ENCODE results near the gene AHCY.
A peak's percentile ranks its signal among the peaks of the same experiment; 100 is the strongest.
"Not testable (repeated sequence)": the region's sequence is repeated elsewhere in the genome, so short reads cannot be mapped to it uniquely, and the experiment has no call there.

AHCY gene

DNA sequence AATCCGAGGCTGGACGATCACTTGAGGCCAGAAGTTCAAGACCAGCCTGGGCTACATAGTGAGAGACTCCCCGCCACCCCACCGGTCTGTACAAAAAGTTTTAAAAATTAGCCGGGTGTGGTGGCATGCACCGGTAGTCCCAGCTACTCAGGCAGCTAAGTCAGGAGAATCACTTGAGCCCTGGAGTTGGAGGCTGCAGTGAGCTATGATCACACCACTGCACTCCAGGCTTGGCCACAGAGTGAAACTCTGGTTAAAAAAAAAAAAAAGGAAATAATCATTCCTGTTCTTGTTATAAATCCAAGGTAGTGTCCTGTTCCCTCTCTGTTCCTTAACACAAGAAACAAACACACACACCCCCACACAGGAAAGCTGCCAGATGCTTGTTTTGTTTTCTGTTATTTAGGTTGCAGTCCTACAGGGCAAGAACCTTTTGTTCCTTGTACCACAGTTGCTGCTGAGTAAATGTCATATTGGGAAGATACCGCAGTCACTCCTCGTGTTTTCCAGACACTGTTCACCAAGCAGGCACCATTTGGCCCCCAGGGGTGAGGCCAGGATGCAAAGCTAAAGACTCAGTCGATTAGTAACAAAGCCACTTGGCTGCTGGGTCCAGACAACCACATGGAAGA lies 33.0 kb downstream of the AHCY start:
- H3K4me2 ChIP-seq, result peak overlapping the region; percentile 21 to 93 (median 88); a peak in 16 of 22 replicates

GRCh38 chr20:34268851-34269636 lies 34.1 kb downstream of the AHCY start:
- Histone ChIP-seq H3K4me1 (peaks cover 11 to 20% (median 15%) of the 10 kb centered on the region in 10 experiments; a peak in 19 of 20 replicates), H3K9me3 (replicated peaks in 1 of 11) (no peaks in the 10 kb centered on the region), H3K4me3 (peak overlapping the region; percentile 37 to 64 (median 50)), H3K27me3 (peaks cover 20 to 32% (median 28%) of the 10 kb centered on the region in 11 experiments), H3K9ac (peak overlapping the region; percentile 25 to 67 (median 60); a peak in 21 of 22 replicates), H4K20me1 (peaks cover 0 to 29% (median 6%) of the 10 kb centered on the region in 11 experiments; a peak in 9 of 22 replicates), H3K36me3 (peaks cover 4 to 26% (median 21%) of the 10 kb centered on the region in 11 experiments; a peak in 21 of 22 replicates), H3K4me2 (peak overlapping the region; percentile 79 to 97 (median 90)), H3K27ac (peak overlapping the region in 4 of 11 experiments; percentile 17 to 36 (median 33); a peak in 6 of 22 replicates)
- TF ChIP-seq Cebpa-rat (IDR thresholded peaks at IDR 0.05), result no peak

More for the DNA sequence above, 33.0 kb downstream of the AHCY start:
- H3K36me3 ChIP-seq, result peaks cover 15 to 37% (median 31%) of the 10 kb centered on the region in 11 experiments
- no peak overlapping the region for H3K4me3 ChIP-seq
- peaks cover 20 to 32% (median 28%) of the 10 kb centered on the region in 11 experiments for H3K27me3 ChIP-seq
- peaks cover 0 to 29% (median 6%) of the 10 kb centered on the region in 11 experiments; a peak in 9 of 22 replicates for H4K20me1 ChIP-seq
- H3K4me1 ChIP-seq, result peaks cover 11 to 20% (median 15%) of the 10 kb centered on the region in 10 experiments; a peak in 19 of 20 replicates
- H3K9me3 ChIP-seq (replicated peaks in 1 of 11), result no peaks in the 10 kb centered on the region
- H3K9ac ChIP-seq, result no peak overlapping the region
- TF ChIP-seq Cebpa-rat (IDR thresholded peaks at IDR 0.05), result no peak
- no peak overlapping the region for H3K27ac ChIP-seq

DNA sequence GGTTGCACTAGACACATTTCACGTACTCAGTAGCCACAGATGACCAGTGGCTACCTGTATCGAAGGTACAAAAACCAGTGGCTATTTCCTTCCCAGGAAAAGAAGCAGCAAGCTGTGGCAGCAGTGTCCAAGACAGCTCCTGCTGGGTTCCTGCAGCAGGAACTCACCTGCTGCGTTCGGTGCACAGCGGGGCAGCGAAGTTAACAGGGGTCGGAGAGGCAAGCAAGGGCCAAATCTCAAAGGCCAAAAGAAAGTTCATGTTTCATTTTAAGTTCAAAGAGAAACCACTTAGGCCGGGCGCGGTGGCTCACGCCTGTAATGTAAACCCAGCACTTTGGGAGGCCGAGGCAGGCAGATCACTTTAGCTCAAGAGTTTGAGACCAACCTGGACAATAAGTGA lies 35.0 kb downstream of the AHCY start:
- Histone ChIP-seq H3K4me2 (no peak overlapping the region), H3K9me3 (replicated peaks in 1 of 11) (no peaks in the 10 kb centered on the region; a peak in 1 of 22 replicates), H3K27ac (no peak overlapping the region), H3K27me3 (peaks cover 20 to 32% (median 28%) of the 10 kb centered on the region in 11 experiments), H3K4me3 (no peak overlapping the region), H4K20me1 (peaks cover 0 to 29% (median 6%) of the 10 kb centered on the region in 11 experiments; a peak in 9 of 22 replicates), H3K36me3 (peaks cover 0 to 20% (median 12%) of the 10 kb centered on the region in 11 experiments; a peak in 16 of 22 replicates), H3K9ac (no peak overlapping the region), H3K4me1 (peaks cover 11 to 26% (median 17%) of the 10 kb centered on the region in 10 experiments; a peak in 19 of 20 replicates)
- no peak for TF ChIP-seq Cebpa-rat (IDR thresholded peaks at IDR 0.05)

GRCh38 chr20:34264141-34264540 lies 39.0 kb downstream of the AHCY start:
- H3K36me3 ChIP-seq, result peaks cover 0 to 5% (median 0%) of the 10 kb centered on the region in 11 experiments; a peak in 1 of 22 replicates
- TF ChIP-seq Cebpa-rat (IDR thresholded peaks at IDR 0.05), result no peak
- peaks cover 0 to 9% (median 0%) of the 10 kb centered on the region in 11 experiments; a peak in 3 of 22 replicates for H4K20me1 ChIP-seq
- no peak overlapping the region for H3K4me3 ChIP-seq
- peaks cover 7 to 12% (median 10%) of the 10 kb centered on the region in 11 experiments for H3K27me3 ChIP-seq
- H3K4me2 ChIP-seq, result no peak overlapping the region
- no peaks in the 10 kb centered on the region; a peak in 1 of 22 replicates for H3K9me3 ChIP-seq (replicated peaks in 1 of 11)
- no peak overlapping the region for H3K9ac ChIP-seq
- H3K4me1 ChIP-seq, result peaks cover 10 to 27% (median 17%) of the 10 kb centered on the region in 10 experiments
- no peak overlapping the region for H3K27ac ChIP-seq

DNA sequence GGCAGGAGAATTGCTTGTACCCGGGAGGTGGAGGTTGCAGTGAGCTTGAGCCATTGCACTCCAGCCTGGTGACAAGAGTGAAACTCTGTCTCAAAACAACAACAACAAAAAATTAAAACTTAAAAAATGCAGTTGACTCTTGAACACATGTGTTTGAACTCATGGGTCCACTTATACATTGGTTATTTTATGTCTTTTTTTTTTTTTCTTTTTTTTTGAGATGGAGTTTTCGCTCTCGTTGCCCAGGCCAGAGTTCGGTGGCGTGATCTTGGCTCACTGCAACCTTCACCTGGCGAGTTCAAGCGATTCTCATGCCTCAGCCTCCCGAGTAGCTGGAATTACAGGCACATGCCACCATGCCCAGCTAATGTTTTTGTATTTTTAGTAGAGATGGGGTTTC lies 39.7 kb downstream of the AHCY start:
- H4K20me1 ChIP-seq, H3K36me3 ChIP-seq: not testable (repeated sequence)
- H3K4me2 ChIP-seq, result peak overlapping the region in 5 of 11 experiments; percentile 29 to 76 (median 61); a peak in 6 of 22 replicates

DNA sequence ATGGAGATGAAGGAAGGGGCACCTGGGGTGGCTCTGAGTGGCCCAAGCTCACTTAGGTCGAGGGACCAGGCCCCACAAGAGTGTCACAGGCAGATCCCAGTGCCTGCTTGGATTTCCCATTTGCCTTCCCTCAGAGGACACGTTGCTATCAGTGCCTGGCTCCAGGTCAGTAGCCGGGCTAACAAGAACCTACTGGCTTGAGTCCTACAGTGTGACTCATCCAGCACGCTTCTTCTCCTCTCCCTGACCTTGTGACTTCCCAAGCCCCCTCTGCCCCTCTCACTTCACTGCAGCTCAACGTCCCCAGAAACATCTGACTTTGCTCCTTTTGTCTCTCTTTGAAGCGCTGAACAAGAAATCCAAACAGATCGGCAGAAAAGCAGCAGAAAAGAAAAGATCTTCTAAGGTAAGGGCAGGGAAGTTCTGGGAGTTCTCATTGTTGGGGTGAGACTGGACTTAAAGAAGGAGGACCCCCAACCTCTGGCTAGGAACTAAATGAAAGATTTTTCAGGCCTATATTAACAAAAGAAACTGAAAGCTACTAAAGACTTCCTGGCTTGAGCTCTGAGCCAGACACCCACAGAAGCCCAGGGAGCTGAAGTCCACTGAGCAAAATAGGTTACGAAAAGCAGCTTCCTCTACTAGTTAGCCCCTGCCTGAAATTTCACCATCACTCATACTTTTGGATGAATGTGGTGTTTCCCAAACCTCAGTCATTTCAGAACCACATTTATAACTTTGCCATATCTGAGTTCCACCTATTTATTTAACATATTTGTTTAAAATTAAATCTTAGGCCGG lies 40.5 kb downstream of the AHCY start:
- Histone ChIP-seq H3K9me3 (replicated peaks in 1 of 11) (no peaks in the 10 kb centered on the region; a peak in 1 of 22 replicates), H3K36me3 (peaks cover 0 to 5% (median 0%) of the 10 kb centered on the region in 11 experiments; a peak in 1 of 22 replicates), H3K27me3 (no peaks in the 10 kb centered on the region), H4K20me1 (no peaks in the 10 kb centered on the region), H3K4me2 (peak overlapping the region in 9 of 11 experiments; percentile 12 to 76 (median 56); a peak in 17 of 22 replicates), H3K9ac (peak overlapping the region; percentile 14 to 77 (median 62); a peak in 17 of 22 replicates), H3K4me1 (peaks cover 5 to 21% (median 10%) of the 10 kb centered on the region in 10 experiments; a peak in 14 of 20 replicates), H3K27ac (peak overlapping the region; percentile 56 to 89 (median 72); a peak in 20 of 22 replicates), H3K4me3 (no peak overlapping the region)
- no peak for TF ChIP-seq Cebpa-rat (IDR thresholded peaks at IDR 0.05)

More for the DNA sequence above, 39.7 kb downstream of the AHCY start:
- not testable (repeated sequence) for H3K4me3 ChIP-seq; H3K27me3 ChIP-seq; H3K9me3 ChIP-seq (replicated peaks in 1 of 11)
- peak overlapping the region in 1 of 11 experiments; percentile 77; a peak in 2 of 22 replicates for H3K9ac ChIP-seq
- peaks cover 5 to 21% (median 10%) of the 10 kb centered on the region in 10 experiments; a peak in 15 of 20 replicates for H3K4me1 ChIP-seq
- H3K27ac ChIP-seq, result peak overlapping the region in 6 of 11 experiments; percentile 70 to 89 (median 76); a peak in 11 of 22 replicates

DNA sequence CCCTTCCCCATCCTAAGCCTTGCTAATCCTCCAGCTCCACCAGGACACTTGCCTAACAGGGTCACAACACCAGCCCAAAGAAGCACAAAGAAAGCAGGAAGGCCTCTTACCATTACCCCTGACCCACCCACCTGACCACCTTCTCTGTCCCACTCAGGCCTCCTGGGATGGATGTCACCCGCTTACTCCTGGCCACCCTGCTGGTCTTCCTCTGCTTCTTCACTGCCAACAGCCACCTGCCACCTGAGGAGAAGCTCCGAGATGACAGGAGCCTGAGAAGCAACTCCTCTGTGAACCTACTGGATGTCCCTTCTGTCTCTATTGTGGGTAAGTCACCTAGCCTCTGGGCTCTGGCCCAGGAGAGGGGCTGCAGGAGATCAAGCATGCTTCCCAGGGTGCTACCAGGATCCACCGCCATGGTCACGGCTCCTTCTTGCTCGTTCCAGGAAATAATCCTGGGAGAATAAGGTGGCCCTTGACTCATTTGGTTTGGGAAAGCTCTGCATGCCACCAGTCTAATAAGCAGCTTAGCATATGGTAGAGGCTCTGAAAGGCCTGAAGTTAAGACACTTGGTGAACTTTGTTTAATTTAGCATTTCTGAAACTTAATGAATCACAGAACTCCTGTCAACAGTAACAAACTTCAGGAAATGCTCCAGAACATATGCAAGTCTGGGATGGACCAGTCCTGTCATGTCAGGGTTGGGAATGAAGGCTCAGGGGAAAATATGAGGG lies 42.8 kb downstream of the AHCY start:
- Histone ChIP-seq H3K27me3 (no peaks in the 10 kb centered on the region), H4K20me1 (no peaks in the 10 kb centered on the region), H3K9ac (no peak overlapping the region), H3K4me1 (peaks cover 5 to 21% (median 10%) of the 10 kb centered on the region in 10 experiments; a peak in 14 of 20 replicates), H3K36me3 (peaks cover 0 to 5% (median 0%) of the 10 kb centered on the region in 11 experiments; a peak in 1 of 22 replicates), H3K9me3 (replicated peaks in 1 of 11) (no peaks in the 10 kb centered on the region; a peak in 1 of 22 replicates), H3K4me3 (no peak overlapping the region), H3K4me2 (no peak overlapping the region), H3K27ac (no peak overlapping the region)
- no peak for TF ChIP-seq Cebpa-rat (IDR thresholded peaks at IDR 0.05)

Measured in BLaER1 treated with 17β-estradiol and CSF1 and Interleukin-3, amounts not matched to agents 10 nM and 100 nM (cell line).